ENCODE data around the gene P3H2. TPM values are rescaled to one million over a fixed set of nuclear protein-coding genes. Genes with fewer than 3 reads are reported as not detected.
A peak's percentile ranks its signal among the peaks of the same experiment; 100 is the strongest.

Gene P3H2
- total RNA-seq, 6 experiments from 2014 or later = 37.6 to 43.2 (median 39.5) TPM

- H3K36me3 Mint-ChIP-seq (ENCODE audit: low read depth) = peaks cover 19% of the 10 kb centered on the region; the same call in 1 of the 2 replicates
- H3K4me1 Mint-ChIP-seq (ENCODE audit: low read depth) = peaks cover 32% of the 10 kb centered on the region
- H3K4me3 Mint-ChIP-seq = peak overlapping the region; percentile 11; the same call in 1 of the 2 replicates
- peak; percentile 89 for DNase-seq
- no peaks in the 10 kb centered on the region for H3K9me3 Mint-ChIP-seq
- peaks cover 2% of the 10 kb centered on the region; the same call in 1 of the 2 replicates for H3K27me3 Mint-ChIP-seq (ENCODE audit: insufficient read depth)
- H3K27ac Mint-ChIP-seq = peak overlapping the region; percentile 69
- TF ChIP-seq CTCF (IDR thresholded peaks at IDR 0.05) = no peak
Observed at GRCh38 chr3:189981668-189982067, 139.0 kb downstream of the P3H2 start.

GRCh38 chr3:189978753-189979152 lies 141.9 kb downstream of the P3H2 start:
- no peak for TF ChIP-seq CTCF (IDR thresholded peaks at IDR 0.05)
- Mint-ChIP-seq H3K4me3 (no peak overlapping the region), H3K9me3 (no peaks in the 10 kb centered on the region), H3K4me1 (ENCODE audit: low read depth) (peaks cover 32% of the 10 kb centered on the region), H3K36me3 (ENCODE audit: low read depth) (peaks cover 21% of the 10 kb centered on the region), H3K27ac (no peak overlapping the region), H3K27me3 (ENCODE audit: insufficient read depth) (peaks cover 2% of the 10 kb centered on the region)
- DNase-seq = no peak

- H3K36me3 Mint-ChIP-seq (ENCODE audit: low read depth) = peaks cover 15% of the 10 kb centered on the region
- no peak for TF ChIP-seq CTCF (IDR thresholded peaks at IDR 0.05)
- peaks cover 19% of the 10 kb centered on the region for H3K4me1 Mint-ChIP-seq (ENCODE audit: low read depth)
- no peaks in the 10 kb centered on the region for H3K9me3 Mint-ChIP-seq
- no peak for DNase-seq
- no peak overlapping the region for H3K4me3 Mint-ChIP-seq
- peaks cover 2% of the 10 kb centered on the region for H3K27me3 Mint-ChIP-seq (ENCODE audit: insufficient read depth)
- H3K27ac Mint-ChIP-seq = no peak overlapping the region
Observed at GRCh38 chr3:189977174-189977573, 143.5 kb downstream of the P3H2 start.

- H3K36me3 Mint-ChIP-seq (ENCODE audit: low read depth) = peaks cover 15% of the 10 kb centered on the region
- no peak overlapping the region for H3K4me3 Mint-ChIP-seq
- H3K27me3 Mint-ChIP-seq (ENCODE audit: insufficient read depth) = peaks cover 2% of the 10 kb centered on the region
- DNase-seq = no peak
- no peak overlapping the region for H3K27ac Mint-ChIP-seq
- TF ChIP-seq CTCF (IDR thresholded peaks at IDR 0.05) = no peak
- peaks cover 21% of the 10 kb centered on the region for H3K4me1 Mint-ChIP-seq (ENCODE audit: low read depth)
- H3K9me3 Mint-ChIP-seq = no peaks in the 10 kb centered on the region
Observed at GRCh38 chr3:189975391-189975990, 145.2 kb downstream of the P3H2 start.

- no peak for DNase-seq
Observed at GRCh38 chr3:189974359-189974758, 146.3 kb downstream of the P3H2 start.

More at GRCh38 chr3:189974359-189974758, 146.3 kb downstream of the P3H2 start:
- Mint-ChIP-seq H3K36me3 (ENCODE audit: low read depth) (peaks cover 15% of the 10 kb centered on the region), H3K4me3 (no peak overlapping the region), H3K27ac (no peak overlapping the region), H3K4me1 (ENCODE audit: low read depth) (peaks cover 21% of the 10 kb centered on the region), H3K9me3 (no peaks in the 10 kb centered on the region), H3K27me3 (ENCODE audit: insufficient read depth) (peaks cover 2% of the 10 kb centered on the region)
- TF ChIP-seq CTCF (IDR thresholded peaks at IDR 0.05) = no peak

Measured in HFFc6 (cell line).